HepG2 (cell line): ENCODE results near the gene DCST2. TPM values are rescaled to one million over a fixed set of nuclear protein-coding genes. Genes with fewer than 3 reads are reported as not detected.

Source experiments
- AGO1 ChIP-seq: fragments of 200-400 bp; formaldehyde crosslinking; IDR thresholded peaks from 2 replicates; pipeline ENCODE4 v1.6.1; 2017; ENCODE audit warnings: mild to moderate bottlenecking, low read depth, low read length, moderate library complexity; ENCODE audit not compliant: poor library complexity, severe bottlenecking
- ARNT ChIP-seq: fragments of 450-650 bp; IDR thresholded peaks from 2 replicates; pipeline ENCODE4 v1.6.1; 2017
- FOXM1 ChIP-seq: sonication (generic); formaldehyde crosslinking; IDR thresholded peaks from 2 replicates; pipeline ENCODE4 v1.5.0; 2020; ENCODE audit warnings: missing genetic modification reagents
- HNRNPH1 ChIP-seq: fragments of 200-400 bp; formaldehyde crosslinking; optimal IDR thresholded peaks from 2 replicates; pipeline ENCODE3; 2017; ENCODE audit warnings: mild to moderate bottlenecking, low read depth, low read length
- KAT7 ChIP-seq: IDR thresholded peaks from 2 replicates; pipeline ENCODE4 v1.6.1; 2018; ENCODE audit warnings: borderline replicate concordance, missing compliant biosample characterization
- POLR2A ChIP-seq, 2 experiments: IDR thresholded peaks; 2 replicates each; pipeline ENCODE4 v1.6.1; 2011; ENCODE audit warnings: low read depth in 2 of 2, low read length in 2 of 2, mild to moderate bottlenecking in 1 of 2, moderate library complexity in 1 of 2; ENCODE audit not compliant: insufficient read depth in 1 of 2
- PTBP1 ChIP-seq: fragments of 200-400 bp; formaldehyde crosslinking; IDR thresholded peaks from 2 replicates; pipeline ENCODE4 v1.6.1; 2018; ENCODE audit warnings: low read length, low read depth; ENCODE audit not compliant: poor library complexity, severe bottlenecking
- RFX5 ChIP-seq: IDR thresholded peaks from 2 replicates; pipeline ENCODE4 v1.6.1; 2011; ENCODE audit warnings: low read depth, low read length, improper control_type of control experiment
- SKI ChIP-seq: fragments of 450-650 bp; IDR thresholded peaks from one replicate; pipeline ENCODE4 v1.6.1; 2018; ENCODE audit warnings: mild to moderate bottlenecking; ENCODE audit not compliant: partially characterized antibody
- ZBTB3 ChIP-seq: sonication (generic); formaldehyde crosslinking; IDR thresholded peaks from 2 replicates; pipeline ENCODE4 v1.4.0; 2020; ENCODE audit warnings: low read depth, mild to moderate bottlenecking, moderate library complexity, missing genetic modification reagents, borderline replicate concordance
- ZIK1 ChIP-seq: sonication (generic); formaldehyde crosslinking; IDR thresholded peaks from 2 replicates; pipeline ENCODE4 v1.5.0; 2020; ENCODE audit warnings: mild to moderate bottlenecking, low read depth, missing genetic modification reagents, borderline replicate concordance
- ZNF230 ChIP-seq: sonication (generic); formaldehyde crosslinking; IDR thresholded peaks from 2 replicates; pipeline ENCODE4 v1.4.0; 2020; ENCODE audit warnings: mild to moderate bottlenecking, missing genetic modification reagents
- ZNF557 ChIP-seq: sonication (generic); formaldehyde crosslinking; IDR thresholded peaks from 2 replicates; pipeline ENCODE4 v1.4.0; 2020; ENCODE audit warnings: missing genetic modification reagents
- ZNF563 ChIP-seq: sonication (generic); formaldehyde crosslinking; IDR thresholded peaks from 2 replicates; pipeline ENCODE4 v1.8.0; 2022; ENCODE audit warnings: mild to moderate bottlenecking, moderate library complexity, missing genetic modification reagents
- ZNF574 ChIP-seq: sonication (generic); formaldehyde crosslinking; IDR thresholded peaks from 2 replicates; pipeline ENCODE4 v1.4.0; 2020; ENCODE audit warnings: missing genetic modification reagents
- ZNF598 ChIP-seq: sonication (generic); formaldehyde crosslinking; IDR thresholded peaks from 2 replicates; pipeline ENCODE4 v1.5.1; 2020; ENCODE audit warnings: mild to moderate bottlenecking, missing genetic modification reagents, borderline replicate concordance
- ZNF704 ChIP-seq: sonication (generic); formaldehyde crosslinking; IDR thresholded peaks from 2 replicates; pipeline ENCODE4 v1.8.1; 2023; ENCODE audit warnings: mild to moderate bottlenecking, inconsistent platforms, moderate library complexity, missing genetic modification reagents, borderline replicate concordance
- ZNF75D ChIP-seq: sonication (generic); formaldehyde crosslinking; IDR thresholded peaks from 2 replicates; pipeline ENCODE4 v1.8.1; 2023; ENCODE audit warnings: missing genetic modification reagents, mild to moderate bottlenecking, borderline replicate concordance
- ZSCAN9 ChIP-seq: IDR thresholded peaks from 2 replicates; pipeline ENCODE4 v1.6.1; 2016; ENCODE audit warnings: borderline replicate concordance
- polyA plus RNA-seq, 8 experiments: library from polyadenylated mRNA; depleted of rRNA in 3 of 8; stranded (reverse) in 7 of 8; unstranded in 1 of 8; fragments of >200 nt; fragmentation: Illumina TruSeq in 4 of 8; extraction: Trizol in 4 of 8; gene quantifications; 2 replicates each; pipeline versions ENCODE4 v1.2.1 to v1.2.3, GENCODE V29; 2011 to 2016; ENCODE audit warnings: low read depth in 4 of 8, missing spikeins in 1 of 8, mixed read lengths in 1 of 8; ENCODE audit not compliant: insufficient read depth in 1 of 8
- total RNA-seq, 5 experiments: library from RNA; depleted of rRNA; stranded (reverse); fragments of >200 nt; fragmentation: Illumina TruSeq; extraction: Trizol; gene quantifications; 2 replicates each; pipeline ENCODE4 v1.2.3, GENCODE V29; 2016; ENCODE audit warnings: low read depth in 1 of 5
- TF ChIP-seq, protein P1 (sequence below): sonication (generic); formaldehyde crosslinking; IDR thresholded peaks from 2 replicates; pipeline ENCODE4 v1.5.0; 2020; ENCODE audit warnings: missing genetic modification reagents
- TF ChIP-seq, protein P2 (sequence below): fragments of 450-650 bp; IDR thresholded peaks from 2 replicates; pipeline ENCODE4 v1.6.1; 2016
- TF ChIP-seq, protein P3 (sequence below): sonication (generic); formaldehyde crosslinking; IDR thresholded peaks from 2 replicates; pipeline ENCODE4 v1.4.0; 2020; ENCODE audit warnings: missing genetic modification reagents, low read depth, mild to moderate bottlenecking, borderline replicate concordance

DCST2 gene
- total and polyA plus RNA-seq, 2 of the 13 experiments (the other 11 are each of a cell fraction or from before 2014, with no cell fraction given): 0.74 TPM; not detected in 1

DNA sequence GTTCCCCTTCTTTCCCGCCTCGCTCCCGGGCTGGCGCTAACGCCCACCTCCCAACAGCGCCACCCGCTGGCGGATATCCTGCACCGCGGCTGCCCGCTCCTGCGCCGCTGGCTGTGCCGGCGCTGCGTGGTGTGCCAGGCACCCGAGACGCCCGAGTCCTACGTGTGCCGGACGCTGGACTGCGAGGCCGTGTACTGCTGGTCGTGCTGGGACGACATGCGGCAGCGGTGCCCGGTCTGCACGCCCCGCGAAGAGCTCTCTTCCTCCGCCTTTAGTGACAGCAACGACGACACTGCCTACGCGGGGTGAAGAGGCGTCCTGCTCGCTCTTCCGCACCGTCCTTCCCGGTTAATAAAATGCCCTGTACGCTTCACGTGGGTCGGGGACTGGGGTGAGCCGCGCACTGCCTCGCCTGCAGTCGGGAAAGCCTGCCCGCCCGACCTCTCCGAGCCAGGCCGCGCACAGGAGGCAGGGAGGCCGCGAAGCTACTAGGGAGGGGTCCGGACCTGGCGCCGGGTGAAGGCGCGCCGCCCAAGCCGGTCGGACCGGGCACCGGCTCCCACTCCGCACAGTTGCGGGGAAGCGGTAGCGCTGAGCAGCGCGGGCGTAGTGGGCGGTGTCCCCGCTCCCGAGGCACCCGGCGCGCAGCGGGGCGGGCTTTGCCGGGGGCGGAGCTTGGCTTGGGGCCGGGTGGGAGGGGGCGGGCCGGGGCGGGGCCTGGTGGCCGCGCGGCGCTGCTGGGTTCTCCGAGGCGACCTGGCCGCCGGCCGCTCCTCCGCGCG is 17.2 kb upstream of the DCST2 start, which contains the start of gene ADAM15 (continued):
- TF ChIP-seq, protein P1, sequence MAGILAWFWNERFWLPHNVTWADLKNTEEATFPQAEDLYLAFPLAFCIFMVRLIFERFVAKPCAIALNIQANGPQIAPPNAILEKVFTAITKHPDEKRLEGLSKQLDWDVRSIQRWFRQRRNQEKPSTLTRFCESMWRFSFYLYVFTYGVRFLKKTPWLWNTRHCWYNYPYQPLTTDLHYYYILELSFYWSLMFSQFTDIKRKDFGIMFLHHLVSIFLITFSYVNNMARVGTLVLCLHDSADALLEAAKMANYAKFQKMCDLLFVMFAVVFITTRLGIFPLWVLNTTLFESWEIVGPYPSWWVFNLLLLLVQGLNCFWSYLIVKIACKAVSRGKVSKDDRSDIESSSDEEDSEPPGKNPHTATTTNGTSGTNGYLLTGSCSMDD (CRISPR knock-in tag): 0 out of 2 replicates have a peak, but pooled peaks have one; percentile 25
- TF ChIP-seq ZNF704 (CRISPR knock-in tag): 0 out of 2 replicates have a peak, but pooled peaks have one; percentile 50
- no peak for TF ChIP-seq ZNF75D (CRISPR knock-in tag)
- TF ChIP-seq ZSCAN9: 0 out of 2 replicates have a peak, but pooled peaks have one; percentile 14
- no peak for TF ChIP-seq PTBP1
- peak; percentile 85 for TF ChIP-seq ZNF574 (CRISPR knock-in tag)
- peak; percentile 89 for TF ChIP-seq ZIK1 (CRISPR knock-in tag)
- TF ChIP-seq ZNF230 (CRISPR knock-in tag): 0 out of 2 replicates have a peak, but pooled peaks have one; percentile 26
- no peak for TF ChIP-seq SKI
- peak; percentile 56; the same call in 1 of the 2 replicates for TF ChIP-seq ZBTB3 (CRISPR knock-in tag)
- no peak for TF ChIP-seq HNRNPH1
- TF ChIP-seq RFX5: no peak
- TF ChIP-seq ZNF557: no peak
- TF ChIP-seq, protein P2, sequence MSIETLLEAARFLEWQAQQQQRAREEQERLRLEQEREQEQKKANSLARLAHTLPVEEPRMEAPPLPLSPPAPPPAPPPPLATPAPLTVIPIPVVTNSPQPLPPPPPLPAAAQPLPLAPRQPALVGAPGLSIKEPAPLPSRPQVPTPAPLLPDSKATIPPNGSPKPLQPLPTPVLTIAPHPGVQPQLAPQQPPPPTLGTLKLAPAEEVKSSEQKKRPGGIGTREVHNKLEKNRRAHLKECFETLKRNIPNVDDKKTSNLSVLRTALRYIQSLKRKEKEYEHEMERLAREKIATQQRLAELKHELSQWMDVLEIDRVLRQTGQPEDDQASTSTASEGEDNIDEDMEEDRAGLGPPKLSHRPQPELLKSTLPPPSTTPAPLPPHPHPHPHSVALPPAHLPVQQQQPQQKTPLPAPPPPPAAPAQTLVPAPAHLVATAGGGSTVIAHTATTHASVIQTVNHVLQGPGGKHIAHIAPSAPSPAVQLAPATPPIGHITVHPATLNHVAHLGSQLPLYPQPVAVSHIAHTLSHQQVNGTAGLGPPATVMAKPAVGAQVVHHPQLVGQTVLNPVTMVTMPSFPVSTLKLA: no peak
- peak; percentile 94 for TF ChIP-seq ZNF563 (CRISPR knock-in tag)
- peak; percentile 96; the same call in 1 of the 2 replicates for TF ChIP-seq ZNF598 (CRISPR knock-in tag)
- peak; percentile 78 for TF ChIP-seq AGO1
- TF ChIP-seq ARNT: no peak
- TF ChIP-seq, protein P3, sequence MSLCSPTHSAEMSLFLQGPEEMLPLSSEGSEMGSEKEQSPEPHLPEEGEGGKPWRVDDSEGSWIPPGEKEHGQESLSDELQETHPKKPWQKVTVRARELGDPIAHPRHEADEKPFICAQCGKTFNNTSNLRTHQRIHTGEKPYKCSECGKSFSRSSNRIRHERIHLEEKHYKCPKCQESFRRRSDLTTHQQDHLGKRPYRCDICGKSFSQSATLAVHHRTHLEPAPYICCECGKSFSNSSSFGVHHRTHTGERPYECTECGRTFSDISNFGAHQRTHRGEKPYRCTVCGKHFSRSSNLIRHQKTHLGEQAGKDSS (CRISPR knock-in tag): peak; percentile 90
- 0 out of 4 replicates have a peak, but pooled peaks of 1 of the 2 experiments have one; percentile 7 for TF ChIP-seq POLR2A (IDR thresholded peaks at IDR 0.05; ENCODE audit: insufficient read depth in 1 of 2, low read depth in 2 of 2, low read length in 2 of 2)
- TF ChIP-seq KAT7 (CRISPR knock-in tag): peak; percentile 78; the same call in 1 of the 2 replicates
- no peak; the same call in 1 of the 2 replicates for TF ChIP-seq FOXM1 (CRISPR knock-in tag)
